GM18873 (cell line): ENCODE data around the gene EPB41L4B.

Experiments
- ATAC-seq: cut with Tn5 transposase; IDR thresholded peaks from one replicate; pipeline ENCODE4 v1.9.1; 2021; ENCODE audit warnings: mild to moderate bottlenecking, moderate library complexity, moderate number of reproducible peaks; ENCODE audit not compliant: unreplicated experiment, low FRiP score

Gene EPB41L4B

GRCh38 chr9:109171926-109172325 is 148.9 kb downstream of the EPB41L4B start:
- ATAC-seq: no peak

GRCh38 chr9:109168170-109168569 is 152.7 kb downstream of the EPB41L4B start:
- no peak for ATAC-seq

- ATAC-seq: no peak
Measured at GRCh38 chr9:109167716-109168115, 153.1 kb downstream of the EPB41L4B start.

- ATAC-seq: no peak
Measured at GRCh38 chr9:109166771-109167601, 153.9 kb downstream of the EPB41L4B start, which contains the start of gene FRRS1L. Gene FRRS1L (minus strand): TSS chr9:109167249. CDS start chr9:109167138, 111 bp downstream.

GRCh38 chr9:109166171-109166770 is 154.6 kb downstream of the EPB41L4B start:
- ATAC-seq: no peak

GRCh38 chr9:109164042-109164441 is 156.8 kb downstream of the EPB41L4B start:
- no peak for ATAC-seq

- ATAC-seq: no peak
Measured at GRCh38 chr9:109163194-109163593, 157.7 kb downstream of the EPB41L4B start.

- no peak for ATAC-seq
Measured at GRCh38 chr9:109162677-109163076, 158.2 kb downstream of the EPB41L4B start.

- ATAC-seq: no peak
Measured at GRCh38 chr9:109161471-109161870, 159.4 kb downstream of the EPB41L4B start.

GRCh38 chr9:109159583-109159982 is 161.3 kb downstream of the EPB41L4B start:
- ATAC-seq: no peak

- ATAC-seq: no peak
Measured at GRCh38 chr9:109158651-109159050, 162.2 kb downstream of the EPB41L4B start.

GRCh38 chr9:109156708-109157107 is 164.2 kb downstream of the EPB41L4B start:
- no peak for ATAC-seq

GRCh38 chr9:109150925-109151545 is 169.8 kb downstream of the EPB41L4B start:
- ATAC-seq: no peak

- no peak for ATAC-seq
Measured at GRCh38 chr9:109149722-109150121, 171.1 kb downstream of the EPB41L4B start.

GRCh38 chr9:109149089-109149488 is 171.8 kb downstream of the EPB41L4B start:
- no peak for ATAC-seq

- ATAC-seq: no peak
Measured at GRCh38 chr9:109145051-109145450, 175.8 kb downstream of the EPB41L4B start.

GRCh38 chr9:109143881-109144562 is 176.8 kb downstream of the EPB41L4B start:
- ATAC-seq: peak; percentile 98

- no peak for ATAC-seq
Measured at GRCh38 chr9:109141375-109141774, 179.5 kb downstream of the EPB41L4B start.

GRCh38 chr9:109139851-109140250 is 181.0 kb downstream of the EPB41L4B start:
- ATAC-seq: no peak

GRCh38 chr9:109138421-109138820 is 182.4 kb downstream of the EPB41L4B start:
- ATAC-seq: no peak

GRCh38 chr9:109134167-109134578 is 186.7 kb downstream of the EPB41L4B start:
- ATAC-seq: no peak
